ENCODE measurements around the gene HLA-DQA1. TPM values are rescaled to one million over a fixed set of nuclear protein-coding genes. Genes with fewer than 3 reads are reported as not detected.
"Not testable (repeated sequence)": the region's sequence is repeated elsewhere in the genome, so short reads cannot be mapped to it uniquely, and the experiment has no call there.

The HLA-DQA1 gene
- total RNA-seq, 1 experiment from 2014 or later, result not detected

DNA sequence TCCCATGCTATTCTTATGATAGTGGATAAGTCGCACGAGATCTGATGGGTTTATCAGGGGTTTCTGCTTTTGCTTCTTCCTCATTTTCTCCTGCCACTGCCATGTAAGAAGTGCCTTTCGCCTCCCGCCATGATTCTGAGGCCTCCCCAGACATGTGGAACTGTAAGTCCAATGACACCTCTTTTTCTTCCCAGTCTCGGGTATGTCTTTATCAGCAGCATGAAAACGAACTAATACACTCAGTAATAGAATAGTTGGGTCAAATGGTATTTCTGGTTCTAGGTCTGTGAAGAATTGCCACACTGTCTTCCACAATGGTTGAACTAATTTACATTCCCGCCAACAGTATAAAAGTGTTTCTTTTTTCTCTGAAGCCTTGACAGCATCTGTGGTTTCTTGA, 36.9 kb downstream of the HLA-DQA1 start:
- DNase-seq (ENCODE audit: low spot score); in situ Hi-C loops (cut with HindIII; ENCODE audit: low sequenced_read_pairs): not testable (repeated sequence)

- DNase-seq (ENCODE audit: low spot score), result no peak
- in situ Hi-C loops (cut with HindIII; ENCODE audit: low sequenced_read_pairs), result no loop called here
Observed at GRCh38 chr6:32679492-32679891, 42.3 kb downstream of the HLA-DQA1 start.

DNA sequence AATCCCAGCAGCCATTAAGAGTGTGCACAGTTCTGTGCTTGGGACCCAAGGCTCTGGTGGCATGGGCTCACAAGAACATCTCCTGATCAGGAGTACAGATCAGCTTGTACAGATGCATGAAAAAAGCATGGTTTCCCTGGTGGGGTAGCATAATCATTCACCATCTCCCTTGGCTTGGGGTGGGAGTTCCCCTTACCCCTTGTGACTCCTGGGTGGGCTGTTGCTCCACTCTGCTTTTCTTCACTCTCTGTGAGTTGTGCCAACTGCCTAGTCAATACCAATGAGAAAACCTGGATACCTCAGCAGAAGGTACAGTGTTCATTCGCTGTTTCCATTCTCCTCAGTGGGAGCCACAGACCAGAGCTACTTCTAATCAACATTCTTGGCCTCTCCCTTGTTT, 42.8 kb downstream of the HLA-DQA1 start:
- DNase-seq (ENCODE audit: low spot score), result no peak
- in situ Hi-C loops (cut with HindIII; ENCODE audit: low sequenced_read_pairs), result no loop called here

GRCh38 chr6:32684246-32684645, 47.0 kb downstream of the HLA-DQA1 start:
- in situ Hi-C loops (cut with HindIII; ENCODE audit: low sequenced_read_pairs), result no loop called here
- DNase-seq (ENCODE audit: low spot score), result no peak

DNA sequence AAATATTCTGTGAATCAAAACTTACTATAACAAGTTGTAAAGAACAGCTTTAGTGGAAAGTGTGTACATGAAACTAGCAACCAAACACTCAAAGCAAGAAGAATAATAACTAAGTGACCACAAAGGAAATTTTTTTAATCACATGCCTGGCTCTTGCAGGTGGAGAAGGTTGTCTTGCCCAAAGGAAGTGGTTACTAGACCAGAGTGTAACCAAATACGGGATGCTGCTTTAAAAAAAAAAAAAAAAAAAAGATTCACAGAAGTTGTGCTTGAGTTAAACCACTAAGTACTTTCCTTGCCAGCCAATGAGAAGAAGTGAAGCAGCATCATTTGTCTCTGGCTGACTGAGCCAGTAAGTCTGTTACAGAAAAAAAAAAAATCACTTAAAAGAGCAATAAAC, 48.4 kb downstream of the HLA-DQA1 start:
- in situ Hi-C loops (cut with HindIII; ENCODE audit: low sequenced_read_pairs), result no loop called here

DNA sequence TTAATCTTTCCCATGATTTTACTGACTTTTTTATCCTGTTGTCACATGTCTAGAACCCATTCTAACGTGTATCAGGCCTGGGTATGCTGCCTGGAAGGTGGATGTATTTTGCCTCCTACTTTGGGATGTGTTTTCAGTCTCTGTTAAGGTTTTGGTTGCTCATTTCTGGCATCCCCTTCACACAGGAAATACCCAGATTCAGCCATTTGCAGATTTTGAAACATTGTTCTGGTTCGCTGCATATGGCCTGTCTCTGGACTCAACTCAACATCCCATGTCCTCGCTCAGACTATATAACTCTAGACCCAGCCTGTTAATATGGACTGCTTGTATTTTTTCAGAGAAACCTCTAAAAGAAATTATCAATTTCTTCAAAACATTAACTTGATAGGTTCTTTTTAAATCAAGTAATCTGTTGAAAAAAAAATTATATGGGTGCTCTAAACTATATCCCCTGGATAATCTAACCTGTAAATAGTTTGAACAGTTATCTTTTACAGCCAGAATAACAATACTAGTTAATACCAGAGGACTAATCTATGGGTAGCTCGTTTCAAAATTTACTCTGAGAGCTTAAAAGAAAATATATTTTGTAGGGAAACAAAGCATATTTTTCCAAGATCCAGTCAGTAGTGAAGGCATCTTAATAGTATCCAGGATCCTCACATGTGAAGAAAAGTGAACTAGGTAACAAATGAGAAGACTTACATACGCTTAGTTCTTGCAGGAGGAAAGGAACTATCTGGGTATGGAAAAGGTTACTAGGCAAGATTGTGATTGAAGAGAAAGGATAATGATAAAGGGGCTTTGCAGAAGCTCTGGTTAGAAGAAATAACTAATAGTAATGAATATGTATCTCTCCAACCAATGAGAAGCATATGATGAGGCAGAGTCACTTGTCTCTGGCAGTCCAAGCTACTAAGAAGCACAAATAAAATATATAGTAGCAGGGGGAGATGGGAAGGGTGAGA, 52.6 kb downstream of the HLA-DQA1 start:
- in situ Hi-C loops (cut with HindIII; ENCODE audit: low sequenced_read_pairs), result no loop called here
- no peak for DNase-seq (ENCODE audit: low spot score)

More for the DNA sequence above, 48.4 kb downstream of the HLA-DQA1 start:
- DNase-seq (ENCODE audit: low spot score), result no peak

GRCh38 chr6:32692019-32692418, 54.8 kb downstream of the HLA-DQA1 start:
- in situ Hi-C loops (cut with HindIII; ENCODE audit: low sequenced_read_pairs), result no loop called here
- DNase-seq (ENCODE audit: low spot score), result no peak

Other genes starting within 250 kb of the HLA-DQA1 start
- not detected in 2 replicates for gene BTNL2, start 230.2 kb upstream of the HLA-DQA1 start, total RNA-seq (2014; rRNA removed; shearing (Covaris generic))
- not detected in 2 replicates for gene HLA-DRA, start 197.5 kb upstream of the HLA-DQA1 start, total RNA-seq (2014; rRNA removed; shearing (Covaris generic))
- gene HLA-DRB5, start 107.1 kb upstream of the HLA-DQA1 start, total RNA-seq (2014; rRNA removed; shearing (Covaris generic)), result not detected in 2 replicates
- gene HLA-DRB1, start 47.6 kb upstream of the HLA-DQA1 start, total RNA-seq (2014; rRNA removed; shearing (Covaris generic)), result not detected in 2 replicates
- not detected in 2 replicates for gene HLA-DQB1, start 29.3 kb downstream of the HLA-DQA1 start, total RNA-seq (2014; rRNA removed; shearing (Covaris generic))
- gene HLA-DQA2, start 104.0 kb downstream of the HLA-DQA1 start, total RNA-seq (2014; rRNA removed; shearing (Covaris generic)), result not detected in 2 replicates
- gene HLA-DQB2, start 126.1 kb downstream of the HLA-DQA1 start, total RNA-seq (2014; rRNA removed; shearing (Covaris generic)), result not detected in 2 replicates
- not detected in 2 replicates for gene HLA-DOB, start 179.6 kb downstream of the HLA-DQA1 start, total RNA-seq (2014; rRNA removed; shearing (Covaris generic))
- gene TAP2, start 201.3 kb downstream of the HLA-DQA1 start, total RNA-seq (2014; rRNA removed; shearing (Covaris generic)), result 8.9 and 14.5 TPM in 2 replicates
- not detected in 2 replicates for gene PSMB8, start 206.6 kb downstream of the HLA-DQA1 start, total RNA-seq (2014; rRNA removed; shearing (Covaris generic))
- 33.4 and 41.3 TPM in 2 replicates for gene TAP1, start 216.3 kb downstream of the HLA-DQA1 start, total RNA-seq (2014; rRNA removed; shearing (Covaris generic))
- gene PSMB9, start 216.8 kb downstream of the HLA-DQA1 start, total RNA-seq (2014; rRNA removed; shearing (Covaris generic)), result 20.2 and 26.0 TPM in 2 replicates